Measurements from ENCODE around the gene FAF1. TPM values are rescaled to one million over a fixed set of nuclear protein-coding genes. Genes with fewer than 3 reads are reported as not detected.
"Not testable (repeated sequence)": the region's sequence is repeated elsewhere in the genome, so short reads cannot be mapped to it uniquely, and the experiment has no call there.

Gene FAF1
- total RNA-seq, 4 donors from 2014 or later, result 47.1 to 87.0 (median 79.4) TPM

DNA sequence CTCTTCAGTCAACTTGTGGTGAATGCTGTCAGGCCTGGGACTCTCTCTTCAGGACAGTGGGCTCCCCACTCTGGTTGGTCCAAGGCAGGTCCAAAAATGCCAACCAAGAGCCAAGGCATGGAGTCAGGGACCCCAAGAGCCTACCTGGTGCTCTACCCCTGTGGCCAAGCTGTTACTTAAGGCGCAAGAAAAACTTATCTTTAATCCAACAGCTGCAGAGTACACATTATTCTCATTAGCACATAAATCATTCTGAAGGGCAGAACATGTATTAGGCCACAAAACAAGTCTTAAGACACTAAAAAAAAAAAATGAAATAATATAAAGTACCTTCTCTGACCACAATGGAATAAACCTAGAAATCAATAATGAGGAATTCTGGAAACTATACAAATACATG, 65.7 kb downstream of the FAF1 start:
- Histone ChIP-seq H3K4me1 (no peaks in the 10 kb centered on the region), H3K4me3 (replicated peaks in 1 of 3) (no peak overlapping the region), H3K36me3 (no peaks in the 10 kb centered on the region), H3K27ac (no peak overlapping the region), H3K9me3 (no peaks in the 10 kb centered on the region), H3K27me3 (no peaks in the 10 kb centered on the region)
- DNase-seq, result no peak
- no peak for TF ChIP-seq POLR2A (IDR thresholded peaks at IDR 0.05)
- TF ChIP-seq CTCF (IDR thresholded peaks at IDR 0.05), result no peak
- intact Hi-C loops (cut with DNase I), result no loop called here
- WGBS, 2 donors, result 100% methylated on average over 1 of the region's 1 CpG

DNA sequence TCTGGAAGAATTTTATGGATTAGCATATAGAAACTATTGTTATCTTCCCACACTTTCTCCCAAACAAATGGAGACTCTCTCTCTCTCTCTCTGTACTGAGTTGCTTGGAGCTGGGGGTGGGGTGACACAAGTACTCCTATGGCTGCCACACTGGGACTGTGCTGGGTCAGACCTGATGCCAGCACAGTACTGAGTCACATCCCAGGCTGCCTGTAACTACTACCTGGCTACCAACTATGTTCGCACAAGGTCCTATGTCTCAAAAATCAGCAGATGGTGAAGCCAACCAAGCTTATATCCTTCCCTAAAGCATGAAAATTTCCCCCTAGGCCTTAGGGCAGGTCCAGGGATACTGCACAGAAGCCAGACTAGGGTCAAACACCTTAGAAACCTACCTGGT, 66.6 kb downstream of the FAF1 start:
- Histone ChIP-seq H3K4me3 (replicated peaks in 1 of 3) (no peak overlapping the region), H3K4me1 (no peaks in the 10 kb centered on the region), H3K27me3 (no peaks in the 10 kb centered on the region), H3K27ac (no peak overlapping the region), H3K9me3 (no peaks in the 10 kb centered on the region), H3K36me3 (no peaks in the 10 kb centered on the region)
- 100% methylated on average over 1 of the region's 1 CpG for WGBS, 2 donors
- DNase-seq, result no peak
- TF ChIP-seq CTCF (IDR thresholded peaks at IDR 0.05), result no peak
- TF ChIP-seq POLR2A (IDR thresholded peaks at IDR 0.05), result no peak
- intact Hi-C loops (cut with DNase I), result no loop called here

DNA sequence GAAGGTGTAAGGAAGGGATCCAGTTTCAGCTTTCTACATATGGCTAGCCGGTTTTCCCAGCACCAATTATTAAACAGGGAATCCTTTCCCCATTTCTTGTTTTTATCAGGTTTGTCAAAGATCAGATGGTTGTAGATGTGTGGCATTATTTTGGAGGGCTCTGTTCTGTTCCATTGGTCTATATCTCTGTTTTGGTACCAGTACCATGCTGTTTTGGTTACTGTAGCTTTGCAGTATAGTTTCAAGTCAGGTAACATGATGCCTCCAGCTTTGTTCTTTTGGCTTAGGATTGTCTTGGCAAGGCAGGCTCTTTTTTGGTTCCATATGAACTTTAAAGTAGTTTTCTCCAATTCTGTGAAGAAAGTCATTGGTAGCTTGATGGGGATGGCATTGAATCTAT, 72.5 kb downstream of the FAF1 start:
- H3K27me3 ChIP-seq; H3K9me3 ChIP-seq; H3K4me1 ChIP-seq; H3K4me3 ChIP-seq (replicated peaks in 1 of 3); intact Hi-C loops (cut with DNase I); DNase-seq; H3K36me3 ChIP-seq; H3K27ac ChIP-seq: not testable (repeated sequence)
- 92 to 95% methylated on average over 1 of the region's 1 CpG for WGBS, 2 donors

DNA sequence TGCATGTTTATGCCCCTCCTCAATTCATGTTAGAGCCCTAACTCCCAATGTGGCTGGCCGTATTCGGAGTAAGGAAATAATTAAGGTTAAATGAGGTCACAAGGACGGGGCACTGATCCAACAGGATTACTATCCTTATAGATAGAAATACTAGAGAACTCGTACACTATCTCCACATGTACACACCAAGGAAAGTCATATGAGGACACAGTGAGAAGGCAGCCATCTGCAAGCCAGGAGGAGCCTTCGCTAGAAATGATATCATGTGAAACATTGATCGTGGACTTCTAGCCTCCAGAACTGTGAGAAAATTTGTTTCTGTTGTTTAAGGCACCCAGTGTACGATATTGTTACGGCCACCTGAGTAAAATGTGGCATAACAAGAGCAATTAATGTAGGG, 79.7 kb downstream of the FAF1 start:
- Histone ChIP-seq H3K9me3 (no peaks in the 10 kb centered on the region), H3K4me1 (peaks cover 12 to 15% of the 10 kb centered on the region in 2 donors), H3K27ac (peak overlapping the region in 1 of 3 donors; percentile 4), H3K4me3 (replicated peaks in 1 of 3) (no peak overlapping the region), H3K36me3 (no peaks in the 10 kb centered on the region), H3K27me3 (no peaks in the 10 kb centered on the region)
- 84 to 89% methylated on average over 8 of the region's 8 CpGs for WGBS, 2 donors
- no peak for DNase-seq
- TF ChIP-seq POLR2A (IDR thresholded peaks at IDR 0.05) (no peak), CTCF (IDR thresholded peaks at IDR 0.05) (no peak)
- intact Hi-C loops (cut with DNase I), result no loop called here

DNA sequence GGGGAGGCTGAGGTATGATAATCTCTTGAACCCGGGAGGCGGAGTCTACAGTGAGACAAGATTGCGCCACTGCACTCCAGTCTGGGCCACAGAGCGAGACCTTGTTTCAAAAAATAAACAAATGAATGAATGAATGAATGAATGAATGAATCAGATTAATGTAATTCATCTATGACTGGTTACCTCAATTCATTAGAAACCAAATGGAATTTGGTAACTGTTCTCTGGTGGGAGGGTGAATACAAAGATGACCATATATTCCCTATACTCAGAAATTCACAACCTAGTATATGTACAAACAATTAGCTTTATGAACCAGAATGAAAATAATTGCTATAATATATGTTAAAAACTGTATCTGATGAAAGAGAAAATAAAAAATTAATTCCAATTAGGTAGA, 80.9 kb downstream of the FAF1 start:
- Histone ChIP-seq H3K4me3 (replicated peaks in 1 of 3) (no peak overlapping the region), H3K9me3 (no peaks in the 10 kb centered on the region), H3K4me1 (peaks cover 12 to 15% of the 10 kb centered on the region in 2 donors), H3K27me3 (no peaks in the 10 kb centered on the region), H3K27ac (no peak overlapping the region), H3K36me3 (no peaks in the 10 kb centered on the region)
- TF ChIP-seq CTCF (IDR thresholded peaks at IDR 0.05) (no peak), POLR2A (IDR thresholded peaks at IDR 0.05) (no peak)
- no peak for DNase-seq
- intact Hi-C loops (cut with DNase I), result no loop called here
- WGBS, 2 donors, result 96 to 98% methylated on average over 4 of the region's 4 CpGs

DNA sequence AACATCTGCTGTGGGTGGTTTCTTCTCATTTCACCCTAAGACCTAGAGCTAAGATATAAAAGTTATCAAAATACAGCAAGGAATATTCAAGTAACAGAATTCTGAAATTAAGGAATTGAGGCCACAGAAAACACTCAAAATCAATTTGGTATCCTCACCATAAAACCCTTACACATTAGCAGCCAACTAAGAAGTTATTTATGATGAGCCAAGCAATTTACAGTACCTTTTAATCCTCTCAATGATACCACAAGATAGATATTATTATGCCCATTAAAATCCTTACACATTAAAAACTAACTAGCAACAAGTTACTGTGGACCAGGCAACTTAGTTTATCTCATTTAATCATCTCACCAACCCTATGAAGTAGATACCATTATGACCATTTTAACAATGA, 81.6 kb downstream of the FAF1 start:
- intact Hi-C loops (cut with DNase I), result no loop called here
- H3K27me3 ChIP-seq, result no peaks in the 10 kb centered on the region
- no peaks in the 10 kb centered on the region for H3K9me3 ChIP-seq
- H3K36me3 ChIP-seq, result no peaks in the 10 kb centered on the region
- no peak overlapping the region for H3K4me3 ChIP-seq (replicated peaks in 1 of 3)
- DNase-seq, result no peak
- H3K4me1 ChIP-seq, result peaks cover 12 to 15% of the 10 kb centered on the region in 2 donors
- H3K27ac ChIP-seq, result no peak overlapping the region
- TF ChIP-seq POLR2A (IDR thresholded peaks at IDR 0.05), result no peak
- no peak for TF ChIP-seq CTCF (IDR thresholded peaks at IDR 0.05)
